Measurements from ENCODE around the gene FNBP1L. TPM values are rescaled to one million over a fixed set of nuclear protein-coding genes. Genes with fewer than 3 reads are reported as not detected.

Gene FNBP1L
- total RNA-seq = 40.6 TPM
- long read RNA-seq, full-length matches to known transcripts = 24 of 38 reads
- long read RNA-seq, partial matches to known transcripts = 6 of 38 reads
- long read RNA-seq, other reads (novel, unspliced or antisense) = 8 of 38 reads

DNA sequence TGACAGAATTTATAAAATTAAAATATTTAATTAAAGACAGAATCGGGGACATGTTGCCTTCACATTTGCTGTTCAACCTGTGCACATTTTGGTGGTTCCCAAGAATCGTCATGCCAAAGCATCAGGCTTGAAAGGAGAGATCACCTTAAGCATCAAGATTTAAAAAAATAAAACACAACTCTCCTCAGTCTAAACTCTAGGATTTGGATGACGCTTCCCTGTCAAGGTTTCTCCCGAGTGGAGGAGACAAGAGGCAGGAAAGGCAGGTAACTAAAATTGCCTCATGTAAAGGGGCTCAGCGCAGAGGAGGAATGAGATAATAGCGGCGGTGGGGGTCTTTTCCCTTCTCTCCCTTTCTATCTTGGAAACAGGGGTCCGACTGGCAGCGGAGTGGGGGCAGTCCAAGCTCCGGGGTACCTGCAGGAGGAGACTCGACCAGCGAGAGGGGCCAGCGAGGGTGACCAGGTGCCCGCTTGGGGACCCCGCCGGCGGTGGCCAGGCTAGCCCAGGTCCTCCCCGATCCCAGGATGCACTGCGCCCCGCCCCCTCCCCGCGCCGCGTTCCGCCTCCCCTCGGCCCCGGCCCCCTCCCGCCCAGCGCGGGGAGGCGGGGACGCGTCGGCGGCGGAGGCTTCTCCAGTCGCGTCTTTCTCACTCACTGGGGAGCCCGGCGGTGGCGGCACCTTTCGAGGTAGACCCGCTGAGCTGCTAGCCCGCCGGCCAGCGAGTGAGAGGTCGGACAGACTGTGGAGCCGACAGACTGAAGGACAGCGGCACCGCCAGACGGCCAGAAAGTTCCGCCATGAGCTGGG is at the start of gene FNBP1L:
Gene FNBP1L, plus strand, starts transcription at position 638 of the 811 bp plus-strand sequence. Its CDS starts 164 bp downstream, at position 802.
- Histone ChIP-seq H3K4me1 (peaks cover 30% of the 10 kb centered on the region), H3K4me3 (peak within 1 kb of the TSS; percentile 89), H3K9me3 (no peaks in the 10 kb centered on the region), H3K36me3 (no peaks in the 10 kb centered on the region), H3K27ac (peak within 1 kb of the TSS; percentile 91), H3K27me3 (ENCODE audit: low read depth) (no peaks in the 10 kb centered on the region)
- peak; percentile 85 for DNase-seq
- peak; percentile 92 to 95 for ATAC-seq
- intact Hi-C loops (cut with DNase I) = no loop called here
- TF ChIP-seq, protein P1, sequence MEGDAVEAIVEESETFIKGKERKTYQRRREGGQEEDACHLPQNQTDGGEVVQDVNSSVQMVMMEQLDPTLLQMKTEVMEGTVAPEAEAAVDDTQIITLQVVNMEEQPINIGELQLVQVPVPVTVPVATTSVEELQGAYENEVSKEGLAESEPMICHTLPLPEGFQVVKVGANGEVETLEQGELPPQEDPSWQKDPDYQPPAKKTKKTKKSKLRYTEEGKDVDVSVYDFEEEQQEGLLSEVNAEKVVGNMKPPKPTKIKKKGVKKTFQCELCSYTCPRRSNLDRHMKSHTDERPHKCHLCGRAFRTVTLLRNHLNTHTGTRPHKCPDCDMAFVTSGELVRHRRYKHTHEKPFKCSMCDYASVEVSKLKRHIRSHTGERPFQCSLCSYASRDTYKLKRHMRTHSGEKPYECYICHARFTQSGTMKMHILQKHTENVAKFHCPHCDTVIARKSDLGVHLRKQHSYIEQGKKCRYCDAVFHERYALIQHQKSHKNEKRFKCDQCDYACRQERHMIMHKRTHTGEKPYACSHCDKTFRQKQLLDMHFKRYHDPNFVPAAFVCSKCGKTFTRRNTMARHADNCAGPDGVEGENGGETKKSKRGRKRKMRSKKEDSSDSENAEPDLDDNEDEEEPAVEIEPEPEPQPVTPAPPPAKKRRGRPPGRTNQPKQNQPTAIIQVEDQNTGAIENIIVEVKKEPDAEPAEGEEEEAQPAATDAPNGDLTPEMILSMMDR (IDR thresholded peaks at IDR 0.05) = no peak

DNA sequence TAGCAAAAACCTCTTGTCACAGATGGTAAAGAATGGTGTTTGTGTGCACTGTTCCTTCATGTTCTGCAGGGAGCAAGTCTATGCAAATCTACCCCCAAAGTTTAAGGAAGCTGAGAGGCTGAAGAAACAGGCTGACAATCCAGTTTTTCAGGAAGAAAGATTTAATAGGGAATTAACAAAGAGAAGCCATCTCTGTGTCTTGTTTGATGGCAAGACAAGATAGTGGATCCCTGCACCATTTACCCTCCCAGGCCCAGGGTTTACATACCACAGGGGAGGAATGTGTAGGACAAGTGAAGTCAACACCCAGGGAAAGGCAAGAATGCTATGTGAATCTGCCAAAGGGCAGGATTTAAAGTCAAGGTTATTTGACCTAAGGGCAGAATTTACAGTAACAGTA is 48.1 kb upstream of the FNBP1L start:
- Histone ChIP-seq H3K27me3 (ENCODE audit: low read depth) (no peaks in the 10 kb centered on the region), H3K4me3 (no peak overlapping the region), H3K9me3 (no peaks in the 10 kb centered on the region), H3K27ac (no peak overlapping the region), H3K4me1 (no peaks in the 10 kb centered on the region), H3K36me3 (no peaks in the 10 kb centered on the region)
- intact Hi-C loops (cut with DNase I) = no loop called here
- TF ChIP-seq, protein P1 (IDR thresholded peaks at IDR 0.05) = no peak
- DNase-seq = no peak
- ATAC-seq = no peak

DNA sequence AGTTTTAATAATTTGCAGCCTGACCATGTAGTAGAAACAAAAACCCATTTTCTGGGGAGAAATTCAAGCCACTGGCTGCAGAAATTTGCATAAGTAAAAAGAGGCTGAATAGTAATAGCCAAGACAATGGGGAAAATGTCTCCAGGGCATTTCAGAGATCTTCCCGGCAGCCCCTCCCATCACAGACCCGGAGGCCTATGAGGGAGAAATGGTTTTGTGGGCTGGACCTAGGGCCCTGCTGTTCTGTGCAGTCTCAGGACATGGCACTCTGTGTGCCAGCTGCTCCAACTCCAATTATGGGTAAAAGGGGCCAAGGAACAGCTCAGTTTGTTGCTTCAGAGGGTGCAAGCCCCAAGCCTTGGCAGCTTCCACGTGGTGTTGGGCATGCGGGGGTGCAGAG is 39.7 kb upstream of the FNBP1L start:
- Histone ChIP-seq H3K36me3 (no peaks in the 10 kb centered on the region), H3K4me3 (no peak overlapping the region), H3K27ac (no peak overlapping the region), H3K4me1 (no peaks in the 10 kb centered on the region), H3K27me3 (ENCODE audit: low read depth) (no peaks in the 10 kb centered on the region), H3K9me3 (no peaks in the 10 kb centered on the region)
- TF ChIP-seq, protein P1 (IDR thresholded peaks at IDR 0.05) = no peak
- intact Hi-C loops (cut with DNase I) = no loop called here
- DNase-seq (no peak), ATAC-seq (no peak)

DNA sequence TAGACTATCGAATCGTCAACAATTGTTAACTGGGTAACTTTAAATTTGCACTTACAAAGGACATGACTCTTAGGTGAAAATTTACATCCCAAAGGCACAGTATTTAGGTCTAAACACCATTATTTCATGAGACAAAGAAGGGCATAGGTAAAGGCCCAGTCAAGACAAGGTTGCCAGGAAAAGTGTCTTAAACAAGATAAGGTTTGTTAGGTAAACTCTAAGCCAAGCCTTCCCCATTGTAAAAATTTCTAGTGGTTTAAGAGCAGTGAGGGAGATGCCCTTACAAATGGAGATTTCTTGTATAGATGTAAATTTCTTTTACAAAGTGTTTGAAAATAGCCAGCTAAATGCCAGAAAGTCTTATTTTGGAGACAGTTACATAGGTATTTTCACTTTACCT is 36.9 kb upstream of the FNBP1L start:
- Histone ChIP-seq H3K36me3 (no peaks in the 10 kb centered on the region), H3K4me3 (no peak overlapping the region), H3K27ac (no peak overlapping the region), H3K27me3 (ENCODE audit: low read depth) (no peaks in the 10 kb centered on the region), H3K4me1 (no peaks in the 10 kb centered on the region), H3K9me3 (no peaks in the 10 kb centered on the region)
- intact Hi-C loops (cut with DNase I) = no loop called here
- DNase-seq (no peak), ATAC-seq (no peak)
- TF ChIP-seq, protein P1 (IDR thresholded peaks at IDR 0.05) = no peak

DNA sequence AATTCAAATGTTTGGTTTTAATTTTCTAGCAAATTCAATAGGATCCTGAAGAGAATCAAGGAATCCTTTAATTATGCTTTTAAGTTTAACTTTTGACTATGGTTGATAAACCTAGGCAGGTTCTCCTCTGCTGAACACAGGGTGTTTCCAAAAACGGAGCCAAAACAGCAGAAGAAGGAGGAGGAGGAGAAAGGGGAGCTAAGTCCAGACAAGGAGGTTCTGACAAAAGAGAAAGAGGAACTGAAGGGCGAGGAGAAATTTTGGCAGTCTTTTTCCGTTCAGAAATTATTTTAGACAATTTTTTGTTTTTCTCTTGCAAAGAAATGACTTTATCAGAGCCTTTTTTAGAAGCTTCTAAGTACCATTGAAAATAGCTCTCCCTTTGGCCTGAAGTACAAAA is 33.2 kb upstream of the FNBP1L start:
- H3K27me3 ChIP-seq (ENCODE audit: low read depth) = no peaks in the 10 kb centered on the region
- no peak overlapping the region for H3K4me3 ChIP-seq
- TF ChIP-seq, protein P1 (IDR thresholded peaks at IDR 0.05) = no peak
- no peaks in the 10 kb centered on the region for H3K4me1 ChIP-seq
- no peak overlapping the region for H3K27ac ChIP-seq
- DNase-seq = no peak
- no peaks in the 10 kb centered on the region for H3K36me3 ChIP-seq
- intact Hi-C loops (cut with DNase I) = no loop called here
- no peaks in the 10 kb centered on the region for H3K9me3 ChIP-seq
- ATAC-seq = no peak

All from lower lobe of right lung (tissue), 2 donors.